ENCODE measurements around the gene AKR1C3. TPM values are rescaled to one million over a fixed set of nuclear protein-coding genes. Genes with fewer than 3 reads are reported as not detected.

The AKR1C3 gene
- total and polyA plus RNA-seq, 2 of the 4 experiments (the other 2 are of a cell fraction) = 0.18 to 0.51 TPM

DNA sequence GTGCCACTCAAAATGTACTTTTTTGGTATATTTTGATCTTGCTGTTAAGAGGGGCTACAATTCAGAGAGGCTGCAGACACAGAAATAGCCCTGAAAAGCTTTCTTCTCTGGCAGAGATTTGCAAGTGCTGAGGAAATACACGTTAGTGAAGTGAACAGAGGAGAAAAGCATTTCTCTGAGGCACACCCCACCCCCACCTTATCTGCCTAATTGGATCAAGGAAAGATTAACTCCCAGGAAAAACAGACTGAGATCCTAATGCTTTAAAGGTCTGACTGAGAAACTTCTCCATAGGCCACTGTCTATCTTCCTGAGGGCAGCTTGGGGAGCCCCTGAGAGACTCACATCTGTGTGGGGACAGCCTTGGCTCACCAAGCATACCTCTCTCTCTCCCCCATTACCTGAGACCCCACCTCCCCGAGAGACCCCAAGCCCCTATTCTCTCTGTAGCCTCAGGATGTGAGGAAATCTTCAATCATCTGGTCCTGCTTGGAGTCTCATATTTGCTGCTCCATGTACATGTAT lies 14.8 kb upstream of the AKR1C3 start:
- DNase-seq = no peak
- H2BK120ac ChIP-seq (ENCODE audit: low read depth, low read length) = no peak overlapping the region
- no peaks in the 10 kb centered on the region for H3K79me1 ChIP-seq (ENCODE audit: low read depth in 1 of 2, low read length in 2 of 2)
- H2AFZ ChIP-seq (replicated peaks; ENCODE audit: low read length, poor library complexity) = no peak overlapping the region
- POLR2A ChIA-PET (ENCODE audit: unreplicated experiment) = no interaction called here
- H4K20me1 ChIP-seq (ENCODE audit: insufficient read depth, low read length) = no peaks in the 10 kb centered on the region
- WGBS, 2 experiments (ENCODE audit: extremely low coverage in 2 of 2, insufficient read length in 1 of 2) = no CpG with 5 or more reads among the region's 2 CpGs
- no peak overlapping the region for H4K5ac ChIP-seq (ENCODE audit: low read depth, low read length)
- no peaks in the 10 kb centered on the region for H3K4me1 ChIP-seq (ENCODE audit: control insufficient read depth, insufficient read depth, low read length)
- intact Hi-C loops (cut with micrococcal nuclease) (no loop called here), in situ Hi-C loops (cut with MboI; ENCODE audit: low sequenced_read_pairs) (no loop called here), dilution Hi-C loops (cut with HindIII; ENCODE audit: low sequenced_read_pairs, unreplicated experiment) (no loop called here)
- H2BK5ac ChIP-seq (ENCODE audit: low read depth, low read length, poor library complexity, severe bottlenecking) = no peak overlapping the region
- CTCF ChIA-PET = no interaction called here
- no peaks in the 10 kb centered on the region for H3K9me3 ChIP-seq (ENCODE audit: control insufficient read depth, insufficient read depth, low read length)
- H3K56ac ChIP-seq (ENCODE audit: extremely low read depth, insufficient read depth, low read length) = no peak overlapping the region
- H4K91ac ChIP-seq (ENCODE audit: insufficient read depth, low read depth, low read length) = no peak overlapping the region
- no peaks in the 10 kb centered on the region for H3K9me1 ChIP-seq (ENCODE audit: insufficient read depth, low read length)
- H3K27me3 ChIP-seq (ENCODE audit: control insufficient read depth, insufficient read depth, low read length) = no peaks in the 10 kb centered on the region
- no peak overlapping the region for H3K9ac ChIP-seq (ENCODE audit: low read depth, low read length)
- H3K4me2 ChIP-seq (ENCODE audit: low read depth, low read length) = no peak overlapping the region
- no peak overlapping the region for H3K14ac ChIP-seq (replicated peaks; ENCODE audit: low read depth, low read length)
- H2BK15ac ChIP-seq (ENCODE audit: low read depth, low read length) = no peak overlapping the region
- BruUV-seq (replicated peaks) = no TSS peak
- no peak overlapping the region for H3K23ac ChIP-seq (ENCODE audit: low read depth, low read length)
- no peak overlapping the region for H3K4me3 ChIP-seq (ENCODE audit: insufficient read depth, low read depth, low read length)
- H2AK9ac ChIP-seq (replicated peaks; ENCODE audit: low read depth, low read length, poor library complexity) = no peak overlapping the region
- no peak for ATAC-seq (ENCODE audit: low read depth)
- no peak overlapping the region for H3K4ac ChIP-seq (ENCODE audit: low read depth, low read length)
- H2AK5ac ChIP-seq (ENCODE audit: low read depth, low read length) = no peak overlapping the region
- H3K18ac ChIP-seq (ENCODE audit: low read depth, low read length) = no peak overlapping the region
- no peak for TF ChIP-seq SMC3 (IDR thresholded peaks at IDR 0.05; ENCODE audit: low read depth, low read length)
- TF ChIP-seq MAZ (IDR thresholded peaks at IDR 0.05; ENCODE audit: borderline replicate concordance, low read depth, low read length) = no peak
- TF ChIP-seq BHLHE40 (IDR thresholded peaks at IDR 0.05; ENCODE audit: low read depth, low read length) = no peak
- no peak for TF ChIP-seq POLR2A (IDR thresholded peaks at IDR 0.05; ENCODE audit: low read depth, low read length)
- TF ChIP-seq, protein P1, sequence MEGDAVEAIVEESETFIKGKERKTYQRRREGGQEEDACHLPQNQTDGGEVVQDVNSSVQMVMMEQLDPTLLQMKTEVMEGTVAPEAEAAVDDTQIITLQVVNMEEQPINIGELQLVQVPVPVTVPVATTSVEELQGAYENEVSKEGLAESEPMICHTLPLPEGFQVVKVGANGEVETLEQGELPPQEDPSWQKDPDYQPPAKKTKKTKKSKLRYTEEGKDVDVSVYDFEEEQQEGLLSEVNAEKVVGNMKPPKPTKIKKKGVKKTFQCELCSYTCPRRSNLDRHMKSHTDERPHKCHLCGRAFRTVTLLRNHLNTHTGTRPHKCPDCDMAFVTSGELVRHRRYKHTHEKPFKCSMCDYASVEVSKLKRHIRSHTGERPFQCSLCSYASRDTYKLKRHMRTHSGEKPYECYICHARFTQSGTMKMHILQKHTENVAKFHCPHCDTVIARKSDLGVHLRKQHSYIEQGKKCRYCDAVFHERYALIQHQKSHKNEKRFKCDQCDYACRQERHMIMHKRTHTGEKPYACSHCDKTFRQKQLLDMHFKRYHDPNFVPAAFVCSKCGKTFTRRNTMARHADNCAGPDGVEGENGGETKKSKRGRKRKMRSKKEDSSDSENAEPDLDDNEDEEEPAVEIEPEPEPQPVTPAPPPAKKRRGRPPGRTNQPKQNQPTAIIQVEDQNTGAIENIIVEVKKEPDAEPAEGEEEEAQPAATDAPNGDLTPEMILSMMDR (conservative IDR thresholded peaks at IDR 0.05; ENCODE audit: low read depth, low read length) = no peak
- TF ChIP-seq MAFK (IDR thresholded peaks at IDR 0.05; ENCODE audit: low read depth, low read length) = no peak
- TF ChIP-seq, protein P2, sequence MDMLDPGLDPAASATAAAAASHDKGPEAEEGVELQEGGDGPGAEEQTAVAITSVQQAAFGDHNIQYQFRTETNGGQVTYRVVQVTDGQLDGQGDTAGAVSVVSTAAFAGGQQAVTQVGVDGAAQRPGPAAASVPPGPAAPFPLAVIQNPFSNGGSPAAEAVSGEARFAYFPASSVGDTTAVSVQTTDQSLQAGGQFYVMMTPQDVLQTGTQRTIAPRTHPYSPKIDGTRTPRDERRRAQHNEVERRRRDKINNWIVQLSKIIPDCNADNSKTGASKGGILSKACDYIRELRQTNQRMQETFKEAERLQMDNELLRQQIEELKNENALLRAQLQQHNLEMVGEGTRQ (IDR thresholded peaks at IDR 0.05; ENCODE audit: low read depth, low read length) = no peak
- no peak for TF ChIP-seq FOS (IDR thresholded peaks at IDR 0.05; ENCODE audit: low read depth, low read length)
- no peak for TF ChIP-seq RCOR1 (IDR thresholded peaks at IDR 0.05; ENCODE audit: insufficient replicate concordance, low read length)
- TF ChIP-seq CEBPB (IDR thresholded peaks at IDR 0.05; ENCODE audit: low read depth, low read length) = no peak
- no peak overlapping the region for H3K27ac ChIP-seq (ENCODE audit: insufficient read depth, low read length)
- no peak overlapping the region for H2BK20ac ChIP-seq (ENCODE audit: low read depth, low read length)
- H4K8ac ChIP-seq (ENCODE audit: low read depth in 2 of 2, low read length in 2 of 2) = no peak overlapping the region
- no peaks in the 10 kb centered on the region for H3K36me3 ChIP-seq (ENCODE audit: control insufficient read depth, insufficient read depth, low read length)
